Heart right ventricle (tissue), 16 donors: ENCODE results near the gene LRRC75A. TPM values are rescaled to one million over a fixed set of nuclear protein-coding genes. Genes with fewer than 3 reads are reported as not detected.

ENCODE experiments used
- ATAC-seq, 8 donors: fragments of 200-7000 bp; cut with Tn5 transposase; one replicate each; pipeline ENCODE4 v1.9.1; 2020; ENCODE audit warnings: mild to moderate bottlenecking in 8 of 8, moderate library complexity in 8 of 8, moderate number of reproducible peaks in 1 of 8
- DNase-seq, 2 donors: peaks; one replicate each; pipeline ENCODE4 v3.0.0-alpha.2; 2020
- H3K27ac ChIP-seq, 10 donors: fragments of 200-600 bp; sonication (generic) in 2 of 10; one replicate each; pipeline versions ENCODE4 v1.5.0 to v1.8.0; 2020 to 2022; ENCODE audit warnings: mild to moderate bottlenecking in 3 of 10
- H3K27me3 ChIP-seq, 7 donors: fragments of 200-600 bp; one replicate each; pipeline ENCODE4 v1.8.0; 2021 to 2022; ENCODE audit warnings: mild to moderate bottlenecking in 2 of 7
- H3K36me3 ChIP-seq, 9 donors: fragments of 200-600 bp; sonication (generic) in 1 of 9; one replicate each; pipeline versions ENCODE4 v1.5.0 to v1.8.0; 2020 to 2022; ENCODE audit warnings: mild to moderate bottlenecking in 2 of 9
- H3K4me1 ChIP-seq, 9 donors: fragments of 200-600 bp; sonication (generic) in 1 of 9; one replicate each; pipeline versions ENCODE4 v1.5.0 to v1.8.0; 2020 to 2022; ENCODE audit warnings: mild to moderate bottlenecking in 4 of 9
- H3K4me3 ChIP-seq, 10 donors: fragments of 200-600 bp; sonication (generic) in 2 of 10; one replicate each; pipeline versions ENCODE4 v1.5.0 to v1.8.0; 2020 to 2022; ENCODE audit warnings: mild to moderate bottlenecking in 7 of 10, moderate library complexity in 2 of 10
- H3K9me3 ChIP-seq, 11 donors: fragments of 200-600 bp in 10 of 11; sonication (generic) in 2 of 11; one replicate each; pipeline versions ENCODE4 v1.5.0 to v1.8.0; 2013 to 2022; ENCODE audit warnings: mild to moderate bottlenecking in 2 of 11, control low read depth in 1 of 11, moderate library complexity in 1 of 11
- CTCF ChIP-seq, 9 donors: fragments of 200-600 bp; sonication (generic) in 2 of 9; IDR thresholded peaks; one replicate each; pipeline versions ENCODE4 v1.5.0 to v1.8.0; 2021 to 2022; ENCODE audit warnings: antibody characterized with exemption in 9 of 9, mild to moderate bottlenecking in 5 of 9, moderate library complexity in 1 of 9
- WGBS, 2 donors: extraction: QIAGEN DNeasy Blood & Tissue Kit; methylation state at CpG; one replicate each; pipeline ENCODE4 v1.1.7; 2013; ENCODE audit warnings: inconsistent platforms in 1 of 2; 5-methylcytosine and 5-hydroxymethylcytosine counted together
- intact Hi-C, 10 donors: fragments of 100-400 bp; cut with DNase I; formaldehyde crosslinking; loops; one replicate each; pipeline versions ENCODE4 v1.11.1 to v1.14.2; 2022
- polyA plus RNA-seq, 2 donors: library from polyadenylated mRNA; stranded (reverse); fragments of 200-250 nt; gene quantifications; one replicate each; pipeline ENCODE4 v1.2.3, GENCODE V29; 2013
- total RNA-seq, 10 donors: library from RNA; stranded (reverse); fragmentation: NEBNext Ultra II Directional in 3 of 10; extraction: Animal tissue kit (Norgen Biotek cat#: 25700) in 3 of 10; gene quantifications; one replicate each; pipeline versions ENCODE4 v1.2.1 to v1.2.4, GENCODE V29; 2021 to 2023
- donor health status: Arrhythmogenic right ventricular cardiomyopathy.
- donor health status: ischemic (EF 13 %, LVEDD 7.1; RV severe dilation, severe dysfunction).
- donor health status: healthy with polysubstance abuse.
- donor health status: DM: no; HTN: yes; CAD: no.
- donor health status: DM: no; HTN: no; CAD: no.
- donor health status: ischemic (EF 25% LVEDD 6.9; RV normal size, moderate dysfunction).
- donor health status: ischemic (EF 25% LVEDD 5.7; RV mildly dilated, moderate dysfunction).
- donor health status: healthy.
- donor health status: DM: yes; HTN: yes; CAD: no.
- donor health status: Ischemic cardiomyopathy.
- donor health status: ischemic (EF 35%, LVEDD 5.7; RV mildly dilated, moderate dysfunction).
- donor health status: nonischemic (EF 11% LVEDD 7.7; RV severe dilation, severe dysfunction).
- donor health status: DM: yes; HTN: yes; CAD: no.
- donor health status: PGD.
- donor health status: ischemic (EF 29% LVEDD 5.4; RV normal size, mild dysfunction).
- donor health status: nonischemic (EF 23%, LVEDD 6.1; RV moderate dilation, normal function).

The LRRC75A gene
- total and polyA plus RNA-seq, 12 donors, result 0.34 to 1.3 (median 0.58) TPM

- intact Hi-C loops, result loop anchor here in 3 of 10 donors (5.0 kb wide), 3 partner anchors 60 to 135 kb away; partner anchors contain the start of gene UBB (in 1 of the 3)
These were observed 25.5 kb upstream of the LRRC75A start for GRCh38 chr17:16517477-16517876.

GRCh38 chr17:16516594-16517051 lies 24.6 kb upstream of the LRRC75A start:
- Histone ChIP-seq H3K36me3 (no peaks in the 10 kb centered on the region), H3K4me1 (peaks cover 0 to 45% (median 12%) of the 10 kb centered on the region in 9 donors), H3K27me3 (peaks cover 0 to 4% (median 0%) of the 10 kb centered on the region in 7 donors), H3K4me3 (peak overlapping the region in 6 of 10 donors; percentile 8 to 32 (median 22)), H3K27ac (peak overlapping the region in 2 of 10 donors; percentile 4 to 40), H3K9me3 (no peaks in the 10 kb centered on the region)
- intact Hi-C loops, result loop anchor here in 3 of 10 donors (5.0 kb wide), 3 partner anchors 59 to 134 kb away; partner anchors contain the start of gene UBB (in 1 of the 3)
- peak in 1 of 2 donors; percentile 49 for DNase-seq
- WGBS, 2 donors, result 1 to 5% methylated on average over 16 of the region's 16 CpGs
- ATAC-seq, result peak; percentile 43 to 94 (median 82)
- TF ChIP-seq CTCF (IDR thresholded peaks at IDR 0.05), result no peak

More at GRCh38 chr17:16517477-16517876, 25.5 kb upstream of the LRRC75A start:
- ATAC-seq (no peak), DNase-seq (no peak)
- Histone ChIP-seq H3K4me3 (no peak overlapping the region), H3K4me1 (peaks cover 0 to 36% (median 12%) of the 10 kb centered on the region in 9 donors), H3K36me3 (no peaks in the 10 kb centered on the region), H3K27ac (no peak overlapping the region), H3K9me3 (no peaks in the 10 kb centered on the region), H3K27me3 (peaks cover 0 to 4% (median 0%) of the 10 kb centered on the region in 7 donors)
- WGBS, 2 donors, result 91 to 92% methylated on average over 7 of the region's 7 CpGs
- TF ChIP-seq CTCF (IDR thresholded peaks at IDR 0.05), result no peak

DNA sequence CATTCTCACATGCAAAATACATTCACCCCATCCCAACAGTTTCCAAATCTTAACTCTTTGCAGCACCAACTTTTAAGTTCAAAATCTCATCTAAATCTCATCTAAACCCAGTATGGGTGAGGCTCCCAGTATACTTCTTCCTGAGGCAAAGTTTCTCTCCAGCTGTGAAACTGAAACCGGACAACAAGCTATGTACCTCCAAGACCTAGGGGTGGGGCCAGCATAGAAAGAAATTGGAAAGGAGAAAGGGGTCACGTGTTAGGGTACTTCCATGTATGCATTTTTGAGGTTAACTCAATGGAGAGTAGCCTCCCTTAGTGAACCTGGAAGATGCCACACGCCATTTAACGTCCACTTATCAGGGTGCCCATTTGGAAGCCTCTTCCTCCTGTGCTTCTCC lies 23.9 kb upstream of the LRRC75A start:
- Histone ChIP-seq H3K27me3 (peaks cover 0 to 4% (median 0%) of the 10 kb centered on the region in 7 donors), H3K27ac (no peak overlapping the region), H3K36me3 (no peaks in the 10 kb centered on the region), H3K4me1 (peaks cover 0 to 42% (median 12%) of the 10 kb centered on the region in 9 donors), H3K9me3 (no peaks in the 10 kb centered on the region), H3K4me3 (no peak overlapping the region)
- no peak for TF ChIP-seq CTCF (IDR thresholded peaks at IDR 0.05)
- no peak for ATAC-seq
- intact Hi-C loops, result loop anchor here in 3 of 10 donors (5.0 kb wide), 3 partner anchors 59 to 134 kb away; partner anchors contain the start of gene UBB (in 1 of the 3)
- DNase-seq, result no peak
- WGBS, 2 donors, result 86 to 87% methylated on average over 4 of the region's 4 CpGs

DNA sequence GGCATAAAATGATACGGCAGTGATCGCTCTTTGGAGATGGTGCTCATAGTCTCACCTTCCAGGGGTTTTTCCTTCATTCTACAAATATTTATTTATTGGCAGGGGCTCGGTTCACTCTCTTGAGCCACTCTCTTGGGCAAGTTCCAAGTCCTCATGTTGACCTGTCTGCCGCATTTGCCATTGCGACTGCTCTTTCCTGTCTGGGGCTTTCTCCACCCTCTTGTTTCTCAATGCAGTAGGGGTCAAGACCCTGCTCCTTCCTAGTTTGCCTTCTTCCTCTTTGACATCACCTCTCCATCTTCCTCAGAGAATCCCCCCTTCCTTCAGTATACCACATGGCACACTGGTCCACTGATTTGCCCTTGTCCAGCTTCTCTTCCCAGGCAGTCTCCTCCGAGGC lies 21.9 kb upstream of the LRRC75A start:
- intact Hi-C loops, result no loop called here
- H3K4me3 ChIP-seq, result no peak overlapping the region
- no peak for TF ChIP-seq CTCF (IDR thresholded peaks at IDR 0.05)
- peaks cover 0 to 41% (median 11%) of the 10 kb centered on the region in 9 donors for H3K4me1 ChIP-seq
- WGBS, 2 donors, result 74 to 80% methylated on average over 6 of the region's 6 CpGs
- no peak for ATAC-seq
- no peak overlapping the region for H3K27ac ChIP-seq
- no peaks in the 10 kb centered on the region for H3K9me3 ChIP-seq
- DNase-seq, result no peak
- H3K27me3 ChIP-seq, result no peaks in the 10 kb centered on the region
- no peaks in the 10 kb centered on the region for H3K36me3 ChIP-seq
